CD4-positive, alpha-beta T cell treated with Interleukin-21 for 1 hour (primary cell): ENCODE data around the gene NFASC.

ENCODE experiments used
- DNase-seq: peaks from one replicate; pipeline ENCODE4 v3.0.0-alpha.2; 2020

Gene NFASC

GRCh38 chr1:204870160-204870912, at the start of gene NFASC:
NFASC (plus strand) TSS chr1:204870862; CDS start chr1:204944316, 73,454 bp downstream.
- no peak for DNase-seq

- DNase-seq = no peak
These were observed 49.2 kb upstream of the NFASC start for GRCh38 chr1:204821476-204821875.

GRCh38 chr1:204821924-204822323, 48.7 kb upstream of the NFASC start:
- no peak for DNase-seq

- no peak for DNase-seq
These were observed 43.7 kb upstream of the NFASC start for GRCh38 chr1:204826970-204827369.

- DNase-seq = peak; percentile 21
These were observed 42.3 kb upstream of the NFASC start for GRCh38 chr1:204828352-204828850.

- DNase-seq = no peak
These were observed 41.4 kb upstream of the NFASC start for GRCh38 chr1:204829133-204829825.

- no peak for DNase-seq
These were observed 39.9 kb upstream of the NFASC start for GRCh38 chr1:204830747-204831146.

GRCh38 chr1:204831186-204831585, 39.5 kb upstream of the NFASC start:
- no peak for DNase-seq

GRCh38 chr1:204834336-204834735, 36.3 kb upstream of the NFASC start:
- no peak for DNase-seq

GRCh38 chr1:204834752-204835151, 35.9 kb upstream of the NFASC start:
- no peak for DNase-seq

- no peak for DNase-seq
These were observed 34.9 kb upstream of the NFASC start for GRCh38 chr1:204835737-204836136.

GRCh38 chr1:204836856-204837255, 33.8 kb upstream of the NFASC start:
- no peak for DNase-seq

- no peak for DNase-seq
These were observed 33.1 kb upstream of the NFASC start for GRCh38 chr1:204837440-204838084.

GRCh38 chr1:204841316-204841715, 29.3 kb upstream of the NFASC start:
- no peak for DNase-seq

- DNase-seq = no peak
These were observed 28.9 kb upstream of the NFASC start for GRCh38 chr1:204841798-204842197.

- no peak for DNase-seq
These were observed 28.3 kb upstream of the NFASC start for GRCh38 chr1:204842369-204842768.

GRCh38 chr1:204842892-204843291, 27.8 kb upstream of the NFASC start:
- DNase-seq = no peak

GRCh38 chr1:204846546-204846945, 24.1 kb upstream of the NFASC start:
- DNase-seq = no peak

GRCh38 chr1:204848579-204848978, 22.1 kb upstream of the NFASC start:
- DNase-seq = no peak

GRCh38 chr1:204852854-204853253, 17.8 kb upstream of the NFASC start:
- DNase-seq = no peak

GRCh38 chr1:204853436-204853835, 17.2 kb upstream of the NFASC start:
- no peak for DNase-seq

- DNase-seq = no peak
These were observed 16.4 kb upstream of the NFASC start for GRCh38 chr1:204854286-204854685.

GRCh38 chr1:204858363-204858821, 12.3 kb upstream of the NFASC start:
- no peak for DNase-seq

GRCh38 chr1:204859861-204860267, 10.8 kb upstream of the NFASC start:
- no peak for DNase-seq
